ENCODE results near the gene NOXA1. TPM values are rescaled to one million over a fixed set of nuclear protein-coding genes. Genes with fewer than 3 reads are reported as not detected.

The NOXA1 gene
- total RNA-seq, 4 donors from 2014 or later, result 19.7 to 53.9 (median 40.8) TPM

DNA sequence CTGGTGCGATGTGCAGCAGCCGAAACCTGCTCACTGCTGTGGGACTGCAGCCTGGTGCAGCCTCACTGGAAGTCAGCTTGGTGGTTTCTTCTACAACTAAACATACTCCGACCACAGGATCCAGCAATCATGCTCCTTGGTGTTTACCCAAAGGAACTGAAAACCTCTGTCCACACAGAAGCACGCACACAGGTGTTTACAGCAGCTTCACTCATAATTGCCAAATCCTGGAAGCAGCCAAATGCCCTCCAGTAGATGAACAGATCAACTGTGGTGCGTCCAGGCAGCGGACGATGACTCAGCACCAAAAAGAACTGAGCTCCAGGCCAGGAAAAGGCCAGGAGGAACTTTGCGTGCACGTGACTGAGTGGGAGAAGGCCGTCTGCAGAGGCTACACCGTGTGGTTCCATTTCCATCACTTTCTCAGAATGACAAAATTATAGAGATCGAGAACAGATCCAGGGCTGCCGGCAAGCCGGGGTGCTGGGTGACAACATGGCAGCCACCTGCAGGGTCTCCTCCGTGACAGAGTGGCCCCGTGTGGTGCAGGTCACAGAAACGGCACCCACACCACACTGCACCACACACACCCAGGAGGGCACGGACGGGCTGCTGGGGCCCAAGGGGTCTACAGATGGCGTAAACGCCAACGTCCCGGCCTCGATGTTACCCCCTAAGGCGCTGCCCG is 59.0 kb downstream of the NOXA1 start:
- WGBS, 2 donors (ENCODE audit: low coverage in 1 of 2), result 58 to 76% methylated on average over 4 to 26 of the region's 26 CpGs

More for the DNA sequence above, 59.0 kb downstream of the NOXA1 start:
- Histone ChIP-seq H3K36me3 (no peaks in the 10 kb centered on the region), H3K9me3 (no peaks in the 10 kb centered on the region), H3K4me3 (no peak overlapping the region), H3K27ac (peak overlapping the region in 1 of 4 donors; percentile 28), H3K4me1 (peaks cover 0 to 3% (median under 1%) of the 10 kb centered on the region in 4 donors), H3K27me3 (no peaks in the 10 kb centered on the region)
- intact Hi-C loops (cut with DNase I; ENCODE audit: low total_unique reads) (no loop called here), in situ Hi-C loops (cut with MboI; ENCODE audit: low pct_ligation_motif_present in 1 of 4, low pct_unique_long_range_greater_than_20kb in 1 of 4, low sequenced_read_pairs in 3 of 4) (no loop called here)
- no peak for DNase-seq
- TF ChIP-seq POLR2A (IDR thresholded peaks at IDR 0.05), result no peak
- TF ChIP-seq, protein P1, sequence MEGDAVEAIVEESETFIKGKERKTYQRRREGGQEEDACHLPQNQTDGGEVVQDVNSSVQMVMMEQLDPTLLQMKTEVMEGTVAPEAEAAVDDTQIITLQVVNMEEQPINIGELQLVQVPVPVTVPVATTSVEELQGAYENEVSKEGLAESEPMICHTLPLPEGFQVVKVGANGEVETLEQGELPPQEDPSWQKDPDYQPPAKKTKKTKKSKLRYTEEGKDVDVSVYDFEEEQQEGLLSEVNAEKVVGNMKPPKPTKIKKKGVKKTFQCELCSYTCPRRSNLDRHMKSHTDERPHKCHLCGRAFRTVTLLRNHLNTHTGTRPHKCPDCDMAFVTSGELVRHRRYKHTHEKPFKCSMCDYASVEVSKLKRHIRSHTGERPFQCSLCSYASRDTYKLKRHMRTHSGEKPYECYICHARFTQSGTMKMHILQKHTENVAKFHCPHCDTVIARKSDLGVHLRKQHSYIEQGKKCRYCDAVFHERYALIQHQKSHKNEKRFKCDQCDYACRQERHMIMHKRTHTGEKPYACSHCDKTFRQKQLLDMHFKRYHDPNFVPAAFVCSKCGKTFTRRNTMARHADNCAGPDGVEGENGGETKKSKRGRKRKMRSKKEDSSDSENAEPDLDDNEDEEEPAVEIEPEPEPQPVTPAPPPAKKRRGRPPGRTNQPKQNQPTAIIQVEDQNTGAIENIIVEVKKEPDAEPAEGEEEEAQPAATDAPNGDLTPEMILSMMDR (IDR thresholded peaks at IDR 0.05), result no peak
- no peak for TF ChIP-seq EP300 (IDR thresholded peaks at IDR 0.05; ENCODE audit: low read depth)
- TF ChIP-seq POLR2AphosphoS5 (IDR thresholded peaks at IDR 0.05), result no peak

Other genes with a start within 250 kb of the NOXA1 start
- gene ANAPC2, start 234.8 kb upstream of the NOXA1 start, total RNA-seq, result 100 to 1,000 TPM in 2 of 4 donors, 10 to 100 TPM in 2; 37.0 to 176 (median 70.3) TPM
- 100 to 1,000 TPM in 2 of 4 donors, 10 to 100 TPM in 2; 93.5 to 104 (median 99.8) TPM for gene SSNA1, start 234.7 kb upstream of the NOXA1 start, total RNA-seq
- 100 to 1,000 TPM in 2 of 4 donors, 10 to 100 TPM in 2; 76.2 to 228 (median 117) TPM for gene TPRN, start 222.7 kb upstream of the NOXA1 start, total RNA-seq
- gene TMEM203, start 217.7 kb upstream of the NOXA1 start, total RNA-seq, result 10 to 100 TPM; 18.9 to 42.1 (median 28.7) TPM
- 10 to 100 TPM; 14.3 to 47.5 (median 22.0) TPM for gene NDOR1, start 217.7 kb upstream of the NOXA1 start, total RNA-seq
- 10 to 100 TPM in 1 of 4 donors, 1 to 10 TPM in 2, not detected in 1; 2.3 to 26.5 (median 7.5) TPM for gene RNF208, start 201.2 kb upstream of the NOXA1 start, total RNA-seq
- not detected for gene CYSRT1, start 198.2 kb upstream of the NOXA1 start, total RNA-seq
- gene RNF224, start 195.9 kb upstream of the NOXA1 start, total RNA-seq, result not detected
- gene SLC34A3, start 192.5 kb upstream of the NOXA1 start, total RNA-seq, result not detected
- gene TUBB4B, start 182.1 kb upstream of the NOXA1 start, total RNA-seq, result 100 to 1,000 TPM; 223 to 390 (median 348) TPM
- not detected for gene STPG3, start 172.1 kb upstream of the NOXA1 start, total RNA-seq
- 10 to 100 TPM; 28.1 to 90.5 (median 53.9) TPM for gene NELFB, start 168.1 kb upstream of the NOXA1 start, total RNA-seq
- gene TOR4A, start 145.7 kb upstream of the NOXA1 start, total RNA-seq, result 100 to 1,000 TPM in 1 of 4 donors, 10 to 100 TPM in 3; 49.2 to 121 (median 71.7) TPM
- gene NRARP, start 121.1 kb upstream of the NOXA1 start, total RNA-seq, result 100 to 1,000 TPM in 3 of 4 donors, 10 to 100 TPM in 1; 92.0 to 343 (median 134) TPM
- 100 to 1,000 TPM in 1 of 4 donors, 10 to 100 TPM in 3; 47.6 to 228 (median 74.2) TPM for gene EXD3, start 231 bp upstream of the NOXA1 start, total RNA-seq
- 100 to 1,000 TPM in 1 of 4 donors, 10 to 100 TPM in 3; 20.7 to 109 (median 63.8) TPM for gene ENTPD8, start 18.0 kb downstream of the NOXA1 start, total RNA-seq
- gene NSMF, start 35.9 kb downstream of the NOXA1 start, total RNA-seq, result 100 to 1,000 TPM in 1 of 4 donors, 10 to 100 TPM in 3; 44.6 to 130 (median 55.2) TPM
- 10 to 100 TPM; 16.0 to 95.4 (median 24.9) TPM for gene PNPLA7, start 127.0 kb downstream of the NOXA1 start, total RNA-seq
- 100 to 1,000 TPM; 109 to 144 (median 119) TPM for gene MRPL41, start 128.5 kb downstream of the NOXA1 start, total RNA-seq
- 10 to 100 TPM; 28.8 to 53.5 (median 36.6) TPM for gene DPH7, start 155.5 kb downstream of the NOXA1 start, total RNA-seq
- gene ZMYND19, start 167.1 kb downstream of the NOXA1 start, total RNA-seq, result 10 to 100 TPM in 2 of 4 donors, 1 to 10 TPM in 2; 6.7 to 11.5 (median 9.8) TPM
- gene ARRDC1, start 182.3 kb downstream of the NOXA1 start, total RNA-seq, result 100 to 1,000 TPM; 132 to 560 (median 370) TPM
- 100 to 1,000 TPM in 2 of 4 donors, 10 to 100 TPM in 2; 93.8 to 184 (median 139) TPM for gene EHMT1, start 195.6 kb downstream of the NOXA1 start, total RNA-seq

Measured in transverse colon (tissue), 4 donors.